CD4-positive, alpha-beta T cell treated with Interleukin-21 for 1 hour (primary cell): ENCODE data around the gene ABHD12B.
"Not testable (repeated sequence)": the region's sequence is repeated elsewhere in the genome, so short reads cannot be mapped to it uniquely, and the experiment has no call there.

Experiments
- DNase-seq: peaks from one replicate; pipeline ENCODE4 v3.0.0-alpha.2; 2020

Gene ABHD12B

GRCh38 chr14:50937325-50937724, 65.5 kb downstream of the ABHD12B start:
- no peak for DNase-seq

DNA sequence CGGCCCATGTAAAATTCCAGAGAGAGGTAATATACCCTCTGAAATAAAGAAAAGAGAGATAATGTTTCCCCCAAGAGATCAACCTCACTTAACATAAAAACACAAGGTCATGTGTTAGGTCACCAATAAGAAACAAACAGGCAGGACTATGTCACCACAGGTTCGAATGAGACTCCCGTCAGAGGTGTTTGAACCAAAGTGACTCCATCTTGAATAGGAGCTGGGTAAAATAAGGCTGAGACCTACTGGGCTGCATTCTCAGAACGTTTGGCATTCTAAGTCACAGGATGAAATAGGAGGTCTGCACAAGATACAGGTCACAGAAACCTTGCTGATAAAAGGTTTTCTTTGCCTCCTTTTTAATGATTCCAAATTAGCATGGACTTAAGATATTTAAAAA, 65.9 kb downstream of the ABHD12B start:
- no peak for DNase-seq

GRCh38 chr14:50941151-50941550, 69.3 kb downstream of the ABHD12B start:
- DNase-seq, result no peak

GRCh38 chr14:50941638-50942037, 69.8 kb downstream of the ABHD12B start:
- DNase-seq, result not testable (repeated sequence)

GRCh38 chr14:50943261-50943942, 71.5 kb downstream of the ABHD12B start:
- no peak for DNase-seq

DNA sequence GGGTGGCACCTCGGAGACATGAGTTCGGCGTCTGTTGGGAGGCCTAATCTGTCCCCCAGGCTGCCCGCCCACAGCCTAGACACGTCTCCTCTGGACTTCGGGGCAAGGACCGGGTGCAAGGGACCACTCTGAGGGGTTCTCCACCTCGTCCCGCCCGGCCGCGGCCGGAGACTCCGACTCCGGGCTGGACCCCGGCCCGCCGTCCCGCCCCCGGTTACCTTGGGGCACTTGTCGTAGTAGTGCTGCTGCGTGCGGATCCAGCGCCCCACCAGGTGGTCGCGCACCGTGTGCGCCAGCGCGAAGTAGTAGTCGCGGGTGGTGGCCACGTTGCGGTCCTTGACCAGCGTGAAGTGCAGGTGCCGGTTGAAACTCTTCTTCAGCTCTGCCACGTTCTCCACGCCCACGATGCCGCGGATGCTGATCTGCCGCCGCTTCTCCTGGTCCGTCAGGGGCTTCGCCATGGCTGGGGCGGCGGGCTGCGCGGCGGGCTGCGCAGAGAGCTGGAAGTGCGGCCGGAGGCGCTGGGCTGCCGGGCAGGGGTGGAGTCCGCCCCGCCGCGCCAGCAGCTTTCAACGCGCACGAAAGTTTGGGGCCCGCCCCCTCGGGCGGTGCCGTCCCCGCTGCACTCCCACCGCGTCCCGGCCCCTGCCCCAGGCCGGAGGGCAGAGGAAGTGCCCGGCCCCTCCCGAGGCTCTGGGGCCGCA, 72.2 kb downstream of the ABHD12B start, which contains the start of gene PYGL:
PYGL (minus strand) TSS at position 541 of the 704 bp plus-strand sequence; CDS start at position 461, 80 bp downstream.
- DNase-seq, result no peak

GRCh38 chr14:50944647-50945413, 73.0 kb downstream of the ABHD12B start:
- DNase-seq, result no peak

DNA sequence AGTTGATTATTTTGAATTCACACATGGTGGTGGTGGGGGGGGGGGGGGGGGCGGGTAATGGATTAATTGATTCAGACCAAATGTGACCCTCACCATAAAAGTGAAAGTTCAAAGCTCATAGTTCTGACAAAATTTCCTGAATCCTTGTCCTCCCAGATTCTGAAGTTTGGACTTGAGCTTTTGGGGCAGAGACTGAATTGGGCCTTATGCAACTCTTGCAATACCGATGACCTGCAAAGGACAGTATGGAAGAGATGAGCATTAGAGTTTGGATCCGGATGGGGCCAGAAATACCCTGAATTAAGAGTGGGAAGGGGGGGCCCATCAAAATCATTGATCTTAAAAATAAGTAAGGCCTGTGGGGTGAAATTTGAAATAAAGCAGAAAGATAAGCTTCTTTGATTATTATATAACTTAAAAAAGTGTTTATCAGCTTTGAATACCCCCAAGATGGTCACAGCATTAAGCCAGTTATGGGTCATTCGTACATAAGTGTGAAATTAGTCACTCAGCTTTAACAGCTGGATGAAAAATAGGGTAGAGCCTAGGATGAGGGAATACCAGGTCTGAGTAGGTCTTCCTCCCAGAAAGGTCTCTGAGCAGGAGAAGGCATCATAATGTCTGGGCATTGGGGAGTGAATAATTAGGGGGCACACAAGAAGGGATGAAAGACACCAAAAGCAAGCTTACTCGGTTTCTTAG, 74.5 kb downstream of the ABHD12B start:
- DNase-seq, result no peak

DNA sequence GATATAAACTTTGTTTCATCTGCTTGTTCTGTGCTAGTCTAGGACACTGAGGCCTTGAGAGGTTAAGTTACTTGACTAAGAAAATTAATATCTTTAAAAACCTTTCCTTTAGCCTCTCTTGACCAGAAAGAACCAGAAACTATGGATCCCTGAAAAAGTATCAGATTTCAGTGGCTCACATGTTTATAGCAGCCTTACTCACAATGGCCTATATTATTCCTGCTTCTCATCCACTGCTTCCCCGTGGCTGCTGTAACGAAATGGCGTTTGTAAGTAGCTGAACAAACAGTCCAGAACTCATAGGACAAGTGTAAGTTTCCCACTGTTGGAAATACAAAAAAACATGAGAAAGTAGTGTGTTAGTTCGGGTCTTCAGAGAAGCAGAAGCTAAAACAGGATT, 75.6 kb downstream of the ABHD12B start:
- no peak for DNase-seq

DNA sequence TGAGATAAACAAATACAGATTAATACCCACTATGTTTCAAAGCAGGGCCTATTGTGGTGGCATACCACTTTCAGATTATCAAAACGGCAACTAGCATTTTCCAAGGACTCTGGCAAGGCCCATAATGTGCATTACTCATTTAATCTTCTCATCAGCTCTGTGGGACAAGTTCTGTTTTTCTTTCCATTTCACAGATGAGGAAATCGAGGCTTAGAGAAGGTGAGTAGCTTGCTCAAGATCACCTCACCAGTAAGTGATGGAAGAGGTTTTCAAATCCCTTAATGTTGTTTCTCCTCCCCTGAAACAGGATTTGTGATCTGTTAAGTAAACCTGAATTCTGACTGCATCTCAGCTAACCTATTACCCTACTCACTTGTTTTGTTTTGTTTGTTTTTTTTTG, 76.4 kb downstream of the ABHD12B start:
- no peak for DNase-seq

GRCh38 chr14:50951032-50951431, 79.2 kb downstream of the ABHD12B start:
- no peak for DNase-seq

DNA sequence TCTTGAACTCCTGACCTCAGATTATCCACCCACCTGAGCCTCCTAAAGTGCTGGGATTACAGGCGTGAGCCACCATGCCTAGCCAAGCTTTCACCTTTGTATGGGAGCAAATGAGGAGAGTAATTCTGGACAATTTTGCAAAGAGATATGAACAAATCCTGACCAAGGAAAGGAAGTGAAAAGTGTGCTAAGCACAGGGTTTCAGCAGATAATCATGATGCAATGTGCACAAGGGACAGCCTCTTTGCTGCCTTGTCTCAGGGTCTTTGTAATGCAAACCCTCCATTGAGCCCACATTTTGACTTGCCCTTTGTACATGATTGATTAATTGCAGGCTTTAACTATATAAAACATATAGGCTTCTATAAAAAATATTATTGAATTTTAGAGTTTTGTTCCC, 81.6 kb downstream of the ABHD12B start:
- no peak for DNase-seq
